ENCODE measurements around the gene GNPTG. TPM values are rescaled to one million over a fixed set of nuclear protein-coding genes. Genes with fewer than 3 reads are reported as not detected.

GNPTG gene
- total and polyA plus RNA-seq, 7 donors: 28.0 to 60.1 (median 43.5) TPM

GRCh38 chr16:1314399-1315068, 37.2 kb upstream of the GNPTG start:
- Histone ChIP-seq H3K4me1 (peaks cover 0 to 50% (median 44%) of the 10 kb centered on the region in 4 donors), H3K27me3 (no peaks in the 10 kb centered on the region), H3K27ac (no peak overlapping the region), H3K36me3 (peaks cover 44 to 69% (median 57%) of the 10 kb centered on the region in 4 donors), H3K4me3 (no peak overlapping the region), H3K9me3 (no peaks in the 10 kb centered on the region)
- no peak for DNase-seq
- intact Hi-C loops (cut with DNase I): loop anchor here (5.0 kb wide), 1 partner anchor 38 kb away; the partner anchor contains the start of genes GNPTG and TSR3
- TF ChIP-seq CTCF (IDR thresholded peaks at IDR 0.05): no peak
- WGBS, 2 donors: 89 to 92% methylated on average over 28 of the region's 28 CpGs

GRCh38 chr16:1315081-1316032, 36.4 kb upstream of the GNPTG start:
- Histone ChIP-seq H3K4me3 (no peak overlapping the region), H3K27ac (no peak overlapping the region), H3K4me1 (peaks cover 0 to 47% (median 42%) of the 10 kb centered on the region in 4 donors), H3K36me3 (peaks cover 52 to 77% (median 65%) of the 10 kb centered on the region in 4 donors), H3K27me3 (no peaks in the 10 kb centered on the region), H3K9me3 (no peaks in the 10 kb centered on the region)
- 86 to 87% methylated on average over 46 of the region's 46 CpGs for WGBS, 2 donors
- intact Hi-C loops (cut with DNase I): no loop called here
- no peak for TF ChIP-seq CTCF (IDR thresholded peaks at IDR 0.05)
- no peak for TF ChIP-seq POLR2AphosphoS5 (IDR thresholded peaks at IDR 0.05)
- TF ChIP-seq POLR2A (IDR thresholded peaks at IDR 0.05): no peak
- TF ChIP-seq EP300 (IDR thresholded peaks at IDR 0.05): no peak
- no peak for DNase-seq

- intact Hi-C loops (cut with DNase I): no loop called here
- no peaks in the 10 kb centered on the region for H3K9me3 ChIP-seq
- no peak for DNase-seq
- 93 to 94% methylated on average over 14 of the region's 14 CpGs for WGBS, 2 donors
- TF ChIP-seq EP300 (IDR thresholded peaks at IDR 0.05) (no peak), POLR2A (IDR thresholded peaks at IDR 0.05) (no peak), CTCF (IDR thresholded peaks at IDR 0.05) (no peak), POLR2AphosphoS5 (IDR thresholded peaks at IDR 0.05) (no peak)
- no peak overlapping the region for H3K27ac ChIP-seq
- H3K27me3 ChIP-seq: no peaks in the 10 kb centered on the region
- peaks cover 0 to 40% (median 36%) of the 10 kb centered on the region in 4 donors for H3K4me1 ChIP-seq
- peaks cover 59 to 84% (median 72%) of the 10 kb centered on the region in 4 donors for H3K36me3 ChIP-seq
- no peak overlapping the region for H3K4me3 ChIP-seq
These were observed 35.7 kb upstream of the GNPTG start for GRCh38 chr16:1316033-1316405.

GRCh38 chr16:1317479-1318267, 34.1 kb upstream of the GNPTG start:
- no peak overlapping the region for H3K4me3 ChIP-seq
- H3K9me3 ChIP-seq: no peaks in the 10 kb centered on the region
- H3K4me1 ChIP-seq: peaks cover 0 to 24% (median 19%) of the 10 kb centered on the region in 4 donors
- intact Hi-C loops (cut with DNase I): no loop called here
- WGBS, 2 donors: 94% methylated on average over 32 of the region's 32 CpGs
- no peak for DNase-seq
- no peak overlapping the region for H3K27ac ChIP-seq
- TF ChIP-seq CTCF (IDR thresholded peaks at IDR 0.05) (no peak), POLR2A (IDR thresholded peaks at IDR 0.05) (no peak), POLR2AphosphoS5 (IDR thresholded peaks at IDR 0.05) (no peak)
- no peaks in the 10 kb centered on the region for H3K27me3 ChIP-seq
- peaks cover 62 to 94% (median 77%) of the 10 kb centered on the region in 4 donors for H3K36me3 ChIP-seq
